HEK293T (cell line): ENCODE data around the gene CITED2.

ENCODE experiments used
- BHLHE40 ChIP-seq: fragments of 450-650 bp; IDR thresholded peaks from 2 replicates; pipeline ENCODE4 v1.6.1; 2016; ENCODE audit warnings: mild to moderate bottlenecking, moderate library complexity, borderline replicate concordance
- FOXA1 ChIP-seq: fragments of 450-650 bp; IDR thresholded peaks from 2 replicates; pipeline ENCODE4 v1.6.1; 2016; ENCODE audit warnings: mild to moderate bottlenecking
- FOXK2 ChIP-seq: fragments of 450-650 bp; IDR thresholded peaks from 2 replicates; pipeline ENCODE4 v1.6.1; 2016; ENCODE audit warnings: mild to moderate bottlenecking
- FOXM1 ChIP-seq: fragments of 450-650 bp; IDR thresholded peaks from 2 replicates; pipeline ENCODE4 v1.6.1; 2017; ENCODE audit warnings: mild to moderate bottlenecking, borderline replicate concordance
- HDGF ChIP-seq: fragments of 450-650 bp; IDR thresholded peaks from 2 replicates; pipeline ENCODE4 v1.6.1; 2017; ENCODE audit warnings: antibody characterized with exemption, borderline replicate concordance
- SP1 ChIP-seq: fragments of 450-650 bp; IDR thresholded peaks from 2 replicates; pipeline ENCODE4 v1.6.1; 2017
- SUZ12 ChIP-seq: fragments of 450-650 bp; IDR thresholded peaks from 2 replicates; pipeline ENCODE4 v1.6.1; 2016; ENCODE audit warnings: mild to moderate bottlenecking
- TARDBP ChIP-seq: fragments of 450-650 bp; IDR thresholded peaks from 2 replicates; pipeline ENCODE4 v1.6.1; 2016
- ZNF384 ChIP-seq: fragments of 450-650 bp; IDR thresholded peaks from 2 replicates; pipeline ENCODE4 v1.6.1; 2016
- TF ChIP-seq, protein P1 (sequence below): fragments of 450-650 bp; IDR thresholded peaks from 2 replicates; pipeline ENCODE4 v1.6.1; 2016

DNA sequence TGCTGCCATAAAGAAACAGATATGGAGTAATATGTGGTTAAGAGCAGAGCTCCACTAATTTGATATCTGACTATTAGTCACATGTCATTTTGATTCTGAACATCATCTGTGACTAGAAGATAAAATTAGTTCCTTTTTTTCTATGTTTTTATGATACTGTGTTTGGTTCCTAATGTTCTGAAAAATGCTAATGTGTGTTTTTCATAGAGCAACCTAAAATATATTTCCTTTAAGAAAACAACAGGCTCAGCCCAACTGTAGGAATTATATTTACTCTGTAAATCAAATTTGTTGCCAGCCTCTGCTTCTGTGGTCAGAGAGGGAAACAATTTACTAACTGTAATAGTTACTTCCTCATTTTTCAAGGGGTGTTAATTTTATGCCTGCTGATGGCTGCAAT, 49.3 kb downstream of the CITED2 start:
- TF ChIP-seq BHLHE40: no peak
- TF ChIP-seq, protein P1, sequence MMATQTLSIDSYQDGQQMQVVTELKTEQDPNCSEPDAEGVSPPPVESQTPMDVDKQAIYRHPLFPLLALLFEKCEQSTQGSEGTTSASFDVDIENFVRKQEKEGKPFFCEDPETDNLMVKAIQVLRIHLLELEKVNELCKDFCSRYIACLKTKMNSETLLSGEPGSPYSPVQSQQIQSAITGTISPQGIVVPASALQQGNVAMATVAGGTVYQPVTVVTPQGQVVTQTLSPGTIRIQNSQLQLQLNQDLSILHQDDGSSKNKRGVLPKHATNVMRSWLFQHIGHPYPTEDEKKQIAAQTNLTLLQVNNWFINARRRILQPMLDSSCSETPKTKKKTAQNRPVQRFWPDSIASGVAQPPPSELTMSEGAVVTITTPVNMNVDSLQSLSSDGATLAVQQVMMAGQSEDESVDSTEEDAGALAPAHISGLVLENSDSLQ: no peak
- no peak for TF ChIP-seq SUZ12
- TF ChIP-seq FOXM1: no peak
- TF ChIP-seq SP1: no peak
- no peak for TF ChIP-seq FOXK2
- no peak for TF ChIP-seq HDGF
- TF ChIP-seq TARDBP: no peak
- TF ChIP-seq FOXA1: no peak
- TF ChIP-seq ZNF384: no peak
